Glutamatergic neuron (in vitro differentiated cells): ENCODE data around the gene CMPK1. TPM values are rescaled to one million over a fixed set of nuclear protein-coding genes. Genes with fewer than 3 reads are reported as not detected.
A peak's percentile ranks its signal among the peaks of the same experiment; 100 is the strongest.

Experiments used
- DNase-seq: peaks from one replicate; pipeline ENCODE4 v3.0.0; 2022
- H3K27ac Mint-ChIP-seq: one replicate; pipeline ENCODE4 v1.8.0; 2020; ENCODE audit warnings: mild to moderate bottlenecking, mixed read lengths, inconsistent platforms; ENCODE audit not compliant: unreplicated experiment
- H3K27me3 Mint-ChIP-seq: one replicate; pipeline ENCODE4 v1.8.0; 2020; ENCODE audit warnings: mild to moderate bottlenecking, moderate library complexity, mixed read lengths, inconsistent platforms; ENCODE audit not compliant: unreplicated experiment
- H3K36me3 Mint-ChIP-seq: one replicate; pipeline ENCODE4 v1.8.0; 2020; ENCODE audit warnings: mild to moderate bottlenecking, mixed read lengths, inconsistent platforms; ENCODE audit not compliant: unreplicated experiment
- H3K4me1 Mint-ChIP-seq: one replicate; pipeline ENCODE4 v1.8.0; 2020; ENCODE audit warnings: mild to moderate bottlenecking, low read depth, mixed read lengths, inconsistent platforms; ENCODE audit not compliant: unreplicated experiment
- H3K4me3 Mint-ChIP-seq: one replicate; pipeline ENCODE4 v1.8.0; 2020; ENCODE audit warnings: mild to moderate bottlenecking, mixed read lengths, inconsistent platforms; ENCODE audit not compliant: unreplicated experiment
- H3K9me3 Mint-ChIP-seq: one replicate; pipeline ENCODE4 v1.8.0; 2020; ENCODE audit warnings: mild to moderate bottlenecking, moderate library complexity, mixed read lengths, inconsistent platforms; ENCODE audit not compliant: unreplicated experiment
- total RNA-seq: library from RNA; stranded (reverse); fragmentation: NEBNext Ultra II Directional; extraction: Animal tissue kit (Norgen Biotek cat#: 25700); gene quantifications from one replicate; pipeline ENCODE4 v1.2.1, GENCODE V29; 2021; ENCODE audit not compliant: unreplicated experiment
- TF ChIP-seq, protein P1 (sequence below): fragments of 200-600 bp; sonication (generic); IDR thresholded peaks from one replicate; pipeline ENCODE4 v1.5.0; 2021; ENCODE audit not compliant: partially characterized antibody, unreplicated experiment

The CMPK1 gene
- total RNA-seq, 1 donor from 2014 or later, result 60.4 TPM

GRCh38 chr1:47424336-47424982 lies 90.9 kb downstream of the CMPK1 start:
- TF ChIP-seq, protein P1, sequence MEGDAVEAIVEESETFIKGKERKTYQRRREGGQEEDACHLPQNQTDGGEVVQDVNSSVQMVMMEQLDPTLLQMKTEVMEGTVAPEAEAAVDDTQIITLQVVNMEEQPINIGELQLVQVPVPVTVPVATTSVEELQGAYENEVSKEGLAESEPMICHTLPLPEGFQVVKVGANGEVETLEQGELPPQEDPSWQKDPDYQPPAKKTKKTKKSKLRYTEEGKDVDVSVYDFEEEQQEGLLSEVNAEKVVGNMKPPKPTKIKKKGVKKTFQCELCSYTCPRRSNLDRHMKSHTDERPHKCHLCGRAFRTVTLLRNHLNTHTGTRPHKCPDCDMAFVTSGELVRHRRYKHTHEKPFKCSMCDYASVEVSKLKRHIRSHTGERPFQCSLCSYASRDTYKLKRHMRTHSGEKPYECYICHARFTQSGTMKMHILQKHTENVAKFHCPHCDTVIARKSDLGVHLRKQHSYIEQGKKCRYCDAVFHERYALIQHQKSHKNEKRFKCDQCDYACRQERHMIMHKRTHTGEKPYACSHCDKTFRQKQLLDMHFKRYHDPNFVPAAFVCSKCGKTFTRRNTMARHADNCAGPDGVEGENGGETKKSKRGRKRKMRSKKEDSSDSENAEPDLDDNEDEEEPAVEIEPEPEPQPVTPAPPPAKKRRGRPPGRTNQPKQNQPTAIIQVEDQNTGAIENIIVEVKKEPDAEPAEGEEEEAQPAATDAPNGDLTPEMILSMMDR, result peak; percentile 86
- Mint-ChIP-seq H3K27ac (no peak overlapping the region), H3K36me3 (no peaks in the 10 kb centered on the region), H3K4me3 (no peak overlapping the region), H3K27me3 (peaks cover 8% of the 10 kb centered on the region), H3K9me3 (no peaks in the 10 kb centered on the region), H3K4me1 (peaks cover 2% of the 10 kb centered on the region)
- peak; percentile 58 for DNase-seq

Other genes starting within 250 kb of the CMPK1 start
- 0.17 TPM for gene CYP4A22, start 196.3 kb upstream of the CMPK1 start, total RNA-seq
- gene PDZK1IP1, start 143.8 kb upstream of the CMPK1 start, total RNA-seq, result not detected
- gene TAL1, start 101.6 kb upstream of the CMPK1 start, total RNA-seq, result 2.1 TPM
- 5.4 TPM for gene STIL, start 19.6 kb upstream of the CMPK1 start, total RNA-seq
- gene FOXE3, start 82.5 kb downstream of the CMPK1 start, total RNA-seq, result not detected
- gene FOXD2, start 104.3 kb downstream of the CMPK1 start, total RNA-seq, result not detected